WTC11 (cell line): ENCODE data around the gene ASL. TPM values are rescaled to one million over a fixed set of nuclear protein-coding genes. Genes with fewer than 3 reads are reported as not detected.

Source experiments
- ELF4 ChIP-seq: sonication (generic); formaldehyde crosslinking; IDR thresholded peaks from 2 replicates; pipeline ENCODE4 v1.8.1; 2022; ENCODE audit warnings: low read depth, mild to moderate bottlenecking, moderate library complexity, missing genetic modification reagents
- FOXJ3 ChIP-seq: sonication (generic); formaldehyde crosslinking; IDR thresholded peaks from 2 replicates; pipeline ENCODE4 v1.9.0; 2021; ENCODE audit warnings: missing genetic modification reagents, mild to moderate bottlenecking, borderline replicate concordance
- GABPB1 ChIP-seq: sonication (generic); formaldehyde crosslinking; IDR thresholded peaks from 2 replicates; pipeline ENCODE4 v1.8.1; 2023; ENCODE audit warnings: mild to moderate bottlenecking, missing genetic modification reagents
- IRF2 ChIP-seq: sonication (generic); formaldehyde crosslinking; IDR thresholded peaks from 2 replicates; pipeline ENCODE4 v1.8.0; 2022; ENCODE audit warnings: low read depth, missing genetic modification reagents, borderline replicate concordance
- JUN ChIP-seq: sonication (generic); formaldehyde crosslinking; IDR thresholded peaks from 2 replicates; pipeline ENCODE4 v1.8.0; 2023; ENCODE audit warnings: mild to moderate bottlenecking, missing genetic modification reagents
- KAT7 ChIP-seq: sonication (generic); formaldehyde crosslinking; IDR thresholded peaks from 2 replicates; pipeline ENCODE4 v1.8.1; 2023; ENCODE audit warnings: missing genetic modification reagents, mild to moderate bottlenecking, borderline replicate concordance
- NFE2L1 ChIP-seq: sonication (generic); formaldehyde crosslinking; IDR thresholded peaks from 2 replicates; pipeline ENCODE4 v1.8.1; 2023; ENCODE audit warnings: missing genetic modification reagents
- NFYB ChIP-seq: sonication (generic); formaldehyde crosslinking; conservative IDR thresholded peaks from 2 replicates; pipeline ENCODE4 v1.8.0; 2022; ENCODE audit warnings: low read depth, missing genetic modification reagents
- NR1H2 ChIP-seq: sonication (generic); formaldehyde crosslinking; IDR thresholded peaks from 2 replicates; pipeline ENCODE4 v1.9.0; 2021; ENCODE audit warnings: mild to moderate bottlenecking, moderate library complexity, missing genetic modification reagents
- PRRX2 ChIP-seq: fragments of 250-450 bp; sonication (Bioruptor Pico); IDR thresholded peaks from 2 replicates; pipeline ENCODE4 v1.8.0; 2021; ENCODE audit warnings: mild to moderate bottlenecking
- RORB ChIP-seq: fragments of 250-450 bp; sonication (Bioruptor Pico); IDR thresholded peaks from 2 replicates; pipeline ENCODE4 v1.9.0; 2021; ENCODE audit warnings: mild to moderate bottlenecking
- SMAD3 ChIP-seq: sonication (generic); formaldehyde crosslinking; IDR thresholded peaks from 2 replicates; pipeline ENCODE4 v1.8.0; 2022; ENCODE audit warnings: missing genetic modification reagents, mild to moderate bottlenecking, borderline replicate concordance
- SOX15 ChIP-seq: fragments of 250-450 bp; sonication (Bioruptor Pico); IDR thresholded peaks from 2 replicates; pipeline ENCODE4 v1.9.0; 2021; ENCODE audit warnings: mild to moderate bottlenecking
- SP1 ChIP-seq: sonication (generic); formaldehyde crosslinking; conservative IDR thresholded peaks from 2 replicates; pipeline ENCODE4 v1.8.1; 2022; ENCODE audit warnings: missing genetic modification reagents
- TEAD1 ChIP-seq: sonication (generic); formaldehyde crosslinking; IDR thresholded peaks from 2 replicates; pipeline ENCODE4 v1.8.0; 2022; ENCODE audit warnings: mild to moderate bottlenecking, missing genetic modification reagents
- TEAD4 ChIP-seq: sonication (generic); formaldehyde crosslinking; IDR thresholded peaks from 2 replicates; pipeline ENCODE4 v1.8.0; 2022; ENCODE audit warnings: mild to moderate bottlenecking, missing genetic modification reagents
- ZBTB21 ChIP-seq: sonication (generic); formaldehyde crosslinking; IDR thresholded peaks from 2 replicates; pipeline ENCODE4 v1.8.1; 2023; ENCODE audit warnings: mild to moderate bottlenecking, missing genetic modification reagents, borderline replicate concordance
- ZNF121 ChIP-seq: sonication (generic); formaldehyde crosslinking; IDR thresholded peaks from 2 replicates; pipeline ENCODE4 v1.8.0; 2023; ENCODE audit warnings: missing genetic modification reagents
- ZNF219 ChIP-seq: sonication (generic); formaldehyde crosslinking; IDR thresholded peaks from 2 replicates; pipeline ENCODE4 v1.8.0; 2023; ENCODE audit warnings: missing genetic modification reagents, mild to moderate bottlenecking, borderline replicate concordance
- ZNF232 ChIP-seq: sonication (generic); formaldehyde crosslinking; IDR thresholded peaks from 2 replicates; pipeline ENCODE4 v1.8.0; 2022; ENCODE audit warnings: mild to moderate bottlenecking, missing genetic modification reagents
- ZNF317 ChIP-seq: sonication (generic); formaldehyde crosslinking; IDR thresholded peaks from 2 replicates; pipeline ENCODE4 v1.8.1; 2023; ENCODE audit warnings: low read depth, mild to moderate bottlenecking, moderate library complexity, missing genetic modification reagents, borderline replicate concordance
- ZNF396 ChIP-seq: fragments of 250-450 bp; sonication (Bioruptor Pico); IDR thresholded peaks from 2 replicates; pipeline ENCODE4 v1.8.0; 2021; ENCODE audit warnings: mild to moderate bottlenecking, moderate library complexity, borderline replicate concordance
- total RNA-seq: library from RNA; stranded (reverse); gene quantifications from 3 replicates; pipeline ENCODE4 v1.2.3, GENCODE V29; 2021
- TF ChIP-seq, protein P1 (sequence below): sonication (generic); formaldehyde crosslinking; IDR thresholded peaks from 2 replicates; pipeline ENCODE4 v1.8.1; 2023; ENCODE audit warnings: mild to moderate bottlenecking, missing genetic modification reagents, moderate library complexity
- TF ChIP-seq, protein P2 (sequence below): sonication (generic); formaldehyde crosslinking; IDR thresholded peaks from 2 replicates; pipeline ENCODE4 v1.8.0; 2023; ENCODE audit warnings: missing genetic modification reagents
- TF ChIP-seq, protein P3 (sequence below): fragments of 200-600 bp; IDR thresholded peaks from 2 replicates; pipeline ENCODE4 v1.8.0; 2022; ENCODE audit warnings: antibody characterized with exemption
- TF ChIP-seq, protein P4 (sequence below): sonication (generic); formaldehyde crosslinking; IDR thresholded peaks from 2 replicates; pipeline ENCODE4 v1.8.1; 2022; ENCODE audit warnings: low read depth, mild to moderate bottlenecking, moderate library complexity, missing genetic modification reagents, borderline replicate concordance
- TF ChIP-seq, protein P5 (sequence below): fragments of 250-450 bp; sonication (Bioruptor Pico); IDR thresholded peaks from 2 replicates; pipeline ENCODE4 v1.9.0; 2021; ENCODE audit warnings: mild to moderate bottlenecking
- TF ChIP-seq, protein P6 (sequence below): sonication (generic); formaldehyde crosslinking; IDR thresholded peaks from 2 replicates; pipeline ENCODE4 v1.8.1; 2023; ENCODE audit warnings: mild to moderate bottlenecking, missing genetic modification reagents
- TF ChIP-seq, protein P7 (sequence below): sonication (generic); formaldehyde crosslinking; IDR thresholded peaks from 2 replicates; pipeline ENCODE4 v1.8.0; 2023; ENCODE audit warnings: missing genetic modification reagents, mild to moderate bottlenecking, borderline replicate concordance

Gene ASL
- total RNA-seq, 1 experiment from 2014 or later, result 31.9 TPM

DNA sequence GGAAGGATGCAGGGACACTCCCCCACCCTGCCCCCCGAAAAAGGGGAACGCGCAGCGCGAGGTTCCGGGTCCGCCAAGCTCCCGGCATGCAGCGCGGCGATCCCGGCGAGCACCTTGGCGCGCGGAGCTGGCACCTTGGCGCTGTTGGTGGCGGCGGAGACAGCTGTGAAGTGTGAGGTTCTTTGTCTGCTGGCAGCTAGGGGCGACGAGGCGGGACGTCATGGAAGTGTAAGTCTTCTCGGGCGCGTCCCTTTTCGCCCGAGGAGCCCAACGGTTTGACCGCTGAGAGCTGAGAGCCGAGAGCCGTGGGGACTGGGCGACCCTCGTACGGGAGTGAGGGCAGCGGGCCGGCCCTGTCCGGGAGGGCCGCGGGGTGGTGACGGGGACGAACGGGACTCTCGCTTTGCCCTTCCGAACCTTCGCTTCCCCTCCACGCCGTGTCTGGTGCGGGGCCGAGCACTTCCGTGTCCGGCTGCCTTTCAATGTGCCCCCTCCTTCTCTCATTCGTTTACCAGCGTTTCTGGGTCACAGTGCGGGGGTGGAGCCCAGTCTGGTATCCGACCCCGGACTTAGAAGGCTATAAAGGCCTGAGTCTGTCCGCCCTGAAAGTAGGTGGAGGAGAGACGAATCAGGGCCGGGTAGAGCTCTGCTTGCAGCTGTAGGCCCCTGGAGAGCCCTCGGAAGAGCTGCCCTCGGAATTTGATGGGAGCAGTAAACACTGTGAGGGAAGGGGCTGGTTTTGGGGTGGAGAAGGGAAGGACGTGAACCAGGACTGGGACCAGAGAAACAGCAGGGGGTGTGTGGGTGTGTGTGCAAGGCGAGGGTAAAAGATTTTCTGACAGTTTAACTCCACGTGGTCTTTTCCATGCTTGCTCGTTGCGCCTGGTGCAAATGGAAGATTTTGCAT is 39.4 kb downstream of the ASL start, which contains the start of gene CRCP (continued):
- TF ChIP-seq, protein P1, sequence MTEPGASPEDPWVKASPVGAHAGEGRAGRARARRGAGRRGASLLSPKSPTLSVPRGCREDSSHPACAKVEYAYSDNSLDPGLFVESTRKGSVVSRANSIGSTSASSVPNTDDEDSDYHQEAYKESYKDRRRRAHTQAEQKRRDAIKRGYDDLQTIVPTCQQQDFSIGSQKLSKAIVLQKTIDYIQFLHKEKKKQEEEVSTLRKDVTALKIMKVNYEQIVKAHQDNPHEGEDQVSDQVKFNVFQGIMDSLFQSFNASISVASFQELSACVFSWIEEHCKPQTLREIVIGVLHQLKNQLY (CRISPR knock-in tag), result no peak
- TF ChIP-seq FOXJ3 (CRISPR knock-in tag) (no peak), TEAD4 (CRISPR knock-in tag) (no peak), NR1H2 (CRISPR knock-in tag) (no peak), ZNF317 (no peak), TEAD1 (CRISPR knock-in tag) (peak; percentile 63; the same call in 1 of the 2 replicates), ZNF219 (CRISPR knock-in tag) (no peak), SMAD3 (CRISPR knock-in tag) (no peak), SP1 (CRISPR knock-in tag) (peak; percentile 62), ZBTB21 (CRISPR knock-in tag) (no peak), NFE2L1 (CRISPR knock-in tag) (no peak; the same call in 1 of the 2 replicates), PRRX2 (no peak), RORB (CRISPR knock-in tag) (no peak), SOX15 (CRISPR knock-in tag) (no peak), GABPB1 (CRISPR knock-in tag) (peak; percentile 71; the same call in 1 of the 2 replicates), ZNF396 (CRISPR knock-in tag) (no peak), ZNF121 (no peak), IRF2 (no peak), JUN (peak; percentile 42; the same call in 1 of the 2 replicates), NFYB (CRISPR knock-in tag) (no peak), ZNF232 (CRISPR knock-in tag) (no peak), ELF4 (CRISPR knock-in tag) (no peak), KAT7 (no peak)
- TF ChIP-seq, protein P2, sequence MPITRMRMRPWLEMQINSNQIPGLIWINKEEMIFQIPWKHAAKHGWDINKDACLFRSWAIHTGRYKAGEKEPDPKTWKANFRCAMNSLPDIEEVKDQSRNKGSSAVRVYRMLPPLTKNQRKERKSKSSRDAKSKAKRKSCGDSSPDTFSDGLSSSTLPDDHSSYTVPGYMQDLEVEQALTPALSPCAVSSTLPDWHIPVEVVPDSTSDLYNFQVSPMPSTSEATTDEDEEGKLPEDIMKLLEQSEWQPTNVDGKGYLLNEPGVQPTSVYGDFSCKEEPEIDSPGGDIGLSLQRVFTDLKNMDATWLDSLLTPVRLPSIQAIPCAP (CRISPR knock-in tag), result no peak
- TF ChIP-seq, protein P3, sequence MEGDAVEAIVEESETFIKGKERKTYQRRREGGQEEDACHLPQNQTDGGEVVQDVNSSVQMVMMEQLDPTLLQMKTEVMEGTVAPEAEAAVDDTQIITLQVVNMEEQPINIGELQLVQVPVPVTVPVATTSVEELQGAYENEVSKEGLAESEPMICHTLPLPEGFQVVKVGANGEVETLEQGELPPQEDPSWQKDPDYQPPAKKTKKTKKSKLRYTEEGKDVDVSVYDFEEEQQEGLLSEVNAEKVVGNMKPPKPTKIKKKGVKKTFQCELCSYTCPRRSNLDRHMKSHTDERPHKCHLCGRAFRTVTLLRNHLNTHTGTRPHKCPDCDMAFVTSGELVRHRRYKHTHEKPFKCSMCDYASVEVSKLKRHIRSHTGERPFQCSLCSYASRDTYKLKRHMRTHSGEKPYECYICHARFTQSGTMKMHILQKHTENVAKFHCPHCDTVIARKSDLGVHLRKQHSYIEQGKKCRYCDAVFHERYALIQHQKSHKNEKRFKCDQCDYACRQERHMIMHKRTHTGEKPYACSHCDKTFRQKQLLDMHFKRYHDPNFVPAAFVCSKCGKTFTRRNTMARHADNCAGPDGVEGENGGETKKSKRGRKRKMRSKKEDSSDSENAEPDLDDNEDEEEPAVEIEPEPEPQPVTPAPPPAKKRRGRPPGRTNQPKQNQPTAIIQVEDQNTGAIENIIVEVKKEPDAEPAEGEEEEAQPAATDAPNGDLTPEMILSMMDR, result no peak
- TF ChIP-seq, protein P4, sequence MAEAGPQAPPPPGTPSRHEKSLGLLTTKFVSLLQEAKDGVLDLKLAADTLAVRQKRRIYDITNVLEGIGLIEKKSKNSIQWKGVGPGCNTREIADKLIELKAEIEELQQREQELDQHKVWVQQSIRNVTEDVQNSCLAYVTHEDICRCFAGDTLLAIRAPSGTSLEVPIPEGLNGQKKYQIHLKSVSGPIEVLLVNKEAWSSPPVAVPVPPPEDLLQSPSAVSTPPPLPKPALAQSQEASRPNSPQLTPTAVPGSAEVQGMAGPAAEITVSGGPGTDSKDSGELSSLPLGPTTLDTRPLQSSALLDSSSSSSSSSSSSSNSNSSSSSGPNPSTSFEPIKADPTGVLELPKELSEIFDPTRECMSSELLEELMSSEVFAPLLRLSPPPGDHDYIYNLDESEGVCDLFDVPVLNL (CRISPR knock-in tag), result peak; percentile 65; the same call in 1 of the 2 replicates
- TF ChIP-seq, protein P5, sequence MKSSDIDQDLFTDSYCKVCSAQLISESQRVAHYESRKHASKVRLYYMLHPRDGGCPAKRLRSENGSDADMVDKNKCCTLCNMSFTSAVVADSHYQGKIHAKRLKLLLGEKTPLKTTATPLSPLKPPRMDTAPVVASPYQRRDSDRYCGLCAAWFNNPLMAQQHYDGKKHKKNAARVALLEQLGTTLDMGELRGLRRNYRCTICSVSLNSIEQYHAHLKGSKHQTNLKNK (CRISPR knock-in tag), result no peak
- TF ChIP-seq, protein P6, sequence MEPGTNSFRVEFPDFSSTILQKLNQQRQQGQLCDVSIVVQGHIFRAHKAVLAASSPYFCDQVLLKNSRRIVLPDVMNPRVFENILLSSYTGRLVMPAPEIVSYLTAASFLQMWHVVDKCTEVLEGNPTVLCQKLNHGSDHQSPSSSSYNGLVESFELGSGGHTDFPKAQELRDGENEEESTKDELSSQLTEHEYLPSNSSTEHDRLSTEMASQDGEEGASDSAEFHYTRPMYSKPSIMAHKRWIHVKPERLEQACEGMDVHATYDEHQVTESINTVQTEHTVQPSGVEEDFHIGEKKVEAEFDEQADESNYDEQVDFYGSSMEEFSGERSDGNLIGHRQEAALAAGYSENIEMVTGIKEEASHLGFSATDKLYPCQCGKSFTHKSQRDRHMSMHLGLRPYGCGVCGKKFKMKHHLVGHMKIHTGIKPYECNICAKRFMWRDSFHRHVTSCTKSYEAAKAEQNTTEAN, result peak; percentile 91
- TF ChIP-seq, protein P7, sequence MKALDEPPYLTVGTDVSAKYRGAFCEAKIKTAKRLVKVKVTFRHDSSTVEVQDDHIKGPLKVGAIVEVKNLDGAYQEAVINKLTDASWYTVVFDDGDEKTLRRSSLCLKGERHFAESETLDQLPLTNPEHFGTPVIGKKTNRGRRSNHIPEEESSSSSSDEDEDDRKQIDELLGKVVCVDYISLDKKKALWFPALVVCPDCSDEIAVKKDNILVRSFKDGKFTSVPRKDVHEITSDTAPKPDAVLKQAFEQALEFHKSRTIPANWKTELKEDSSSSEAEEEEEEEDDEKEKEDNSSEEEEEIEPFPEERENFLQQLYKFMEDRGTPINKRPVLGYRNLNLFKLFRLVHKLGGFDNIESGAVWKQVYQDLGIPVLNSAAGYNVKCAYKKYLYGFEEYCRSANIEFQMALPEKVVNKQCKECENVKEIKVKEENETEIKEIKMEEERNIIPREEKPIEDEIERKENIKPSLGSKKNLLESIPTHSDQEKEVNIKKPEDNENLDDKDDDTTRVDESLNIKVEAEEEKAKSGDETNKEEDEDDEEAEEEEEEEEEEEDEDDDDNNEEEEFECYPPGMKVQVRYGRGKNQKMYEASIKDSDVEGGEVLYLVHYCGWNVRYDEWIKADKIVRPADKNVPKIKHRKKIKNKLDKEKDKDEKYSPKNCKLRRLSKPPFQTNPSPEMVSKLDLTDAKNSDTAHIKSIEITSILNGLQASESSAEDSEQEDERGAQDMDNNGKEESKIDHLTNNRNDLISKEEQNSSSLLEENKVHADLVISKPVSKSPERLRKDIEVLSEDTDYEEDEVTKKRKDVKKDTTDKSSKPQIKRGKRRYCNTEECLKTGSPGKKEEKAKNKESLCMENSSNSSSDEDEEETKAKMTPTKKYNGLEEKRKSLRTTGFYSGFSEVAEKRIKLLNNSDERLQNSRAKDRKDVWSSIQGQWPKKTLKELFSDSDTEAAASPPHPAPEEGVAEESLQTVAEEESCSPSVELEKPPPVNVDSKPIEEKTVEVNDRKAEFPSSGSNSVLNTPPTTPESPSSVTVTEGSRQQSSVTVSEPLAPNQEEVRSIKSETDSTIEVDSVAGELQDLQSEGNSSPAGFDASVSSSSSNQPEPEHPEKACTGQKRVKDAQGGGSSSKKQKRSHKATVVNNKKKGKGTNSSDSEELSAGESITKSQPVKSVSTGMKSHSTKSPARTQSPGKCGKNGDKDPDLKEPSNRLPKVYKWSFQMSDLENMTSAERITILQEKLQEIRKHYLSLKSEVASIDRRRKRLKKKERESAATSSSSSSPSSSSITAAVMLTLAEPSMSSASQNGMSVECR, result peak; percentile 27; the same call in 1 of the 2 replicates
